K562 (cell line): ENCODE measurements around the gene ZNF438. TPM values are rescaled to one million over a fixed set of nuclear protein-coding genes. Genes with fewer than 3 reads are reported as not detected.

Experiments used
- ATAC-seq: fragments of 200-7000 bp; cut with Tn5 transposase; 3 replicates; pipeline ENCODE4 v1.9.1; 2020; ENCODE audit warnings: moderate library complexity
- Bru-seq: library from RNA; stranded (reverse); fragments of 400-500 nt; gene quantifications from one replicate; lab custom pipeline; 2021; lab: Mats Ljungman, UMichigan
- BruChase-seq, 2 experiments: library from RNA; stranded (reverse); fragments of 400-500 nt; gene quantifications; one replicate each; lab custom pipeline; 2021; lab: Mats Ljungman, UMichigan
- BruUV-seq: library from RNA; stranded (reverse); fragments of 400-500 nt; replicated peaks from 2 replicates; lab custom pipeline; 2021; lab: Mats Ljungman, UMichigan
- CTCF ChIA-PET: fragments of 300-600 bp; formaldehyde crosslinking; extraction: SDS; loops from one replicate; lab custom pipeline; 2021; ENCODE audit warnings: low intra/inter-chr PET ratio; lab: Yijun Ruan, JAX
- POLR2A ChIA-PET: fragments of 300-600, 350-650 bp; sonication (Branson Sonifier 250); formaldehyde crosslinking; extraction: SDS; loops from one replicate; lab custom pipeline; 2021; ENCODE audit warnings: antibody characterized with exemption, inconsistent platforms; lab: Yijun Ruan, JAX
- DNase-seq, 4 experiments: peaks; one replicate each; pipeline versions ENCODE4 v3.0.0 to v3.0.0-alpha.2; 2011 to 2018; ENCODE audit warnings: low spot score in 3 of 4, mixed read lengths in 3 of 4; ENCODE audit errors: extremely low read depth in 1 of 4
- FAIRE-seq: peaks from 2 replicates; lab custom pipeline; 2011; peaks lifted over from hg19 to GRCh38; lab: Jason Lieb, UNC
- H2AFZ ChIP-seq: 2 replicates; pipeline ENCODE4 v1.6.0; 2011; ENCODE audit warnings: low read depth, low read length, control low read depth, inconsistent platforms
- H3K27ac ChIP-seq: fragments of 200-600 bp; 3 replicates; pipeline ENCODE4 v1.8.0; 2011; ENCODE audit warnings: low read depth, mild to moderate bottlenecking, control low read depth, inconsistent platforms, low read length, moderate library complexity, mixed read lengths; ENCODE audit errors: extremely low read depth
- H3K27me3 ChIP-seq, 2 experiments: fragments of 300-600 bp in 1 of 2; 2 replicates in 1 of 2; 3 replicates in 1 of 2; pipeline versions ENCODE4 v1.6.0 to v1.8.0; 2011; ENCODE audit warnings: inconsistent platforms in 2 of 2, low read length in 2 of 2, mild to moderate bottlenecking in 1 of 2, mixed read lengths in 1 of 2, moderate library complexity in 1 of 2; ENCODE audit not compliant: control insufficient read depth in 2 of 2, insufficient read depth in 2 of 2
- H3K36me3 ChIP-seq: fragments of 300-600 bp; 3 replicates; pipeline ENCODE4 v1.8.0; 2011; ENCODE audit warnings: mild to moderate bottlenecking, low read length, inconsistent platforms; ENCODE audit not compliant: control insufficient read depth, insufficient read depth
- H3K4me1 ChIP-seq, 2 experiments: fragments of 200-600 bp in 1 of 2; replicated peaks in 1 of 2; 2 replicates in 1 of 2; 3 replicates in 1 of 2; pipeline versions ENCODE4 v1.5.1 to v1.8.0; 2011; ENCODE audit warnings: inconsistent platforms in 2 of 2, low read length in 2 of 2, mild to moderate bottlenecking in 1 of 2, mixed read lengths in 1 of 2, moderate library complexity in 1 of 2; ENCODE audit not compliant: control insufficient read depth in 2 of 2, insufficient read depth in 2 of 2
- H3K4me2 ChIP-seq: 2 replicates; pipeline ENCODE4 v1.6.1; 2011; ENCODE audit warnings: low read length, control low read depth, inconsistent platforms, mixed read lengths; ENCODE audit not compliant: insufficient read depth
- H3K4me3 ChIP-seq: fragments of 200-600 bp; sonication (generic), shearing (Covaris generic); 2 replicates; pipeline ENCODE4 v1.5.1; 2016; ENCODE audit warnings: control low read depth, inconsistent platforms
- H3K79me2 ChIP-seq: fragments of 200-600 bp; 3 replicates; pipeline ENCODE4 v1.8.0; 2011; ENCODE audit warnings: low read length, inconsistent platforms; ENCODE audit not compliant: control insufficient read depth, insufficient read depth
- H3K9ac ChIP-seq, 2 experiments: 2 replicates each; pipeline versions ENCODE4 v1.6.0 to v1.6.1; 2011; ENCODE audit warnings: low read depth in 2 of 2, low read length in 2 of 2, control low read depth in 1 of 2, inconsistent platforms in 1 of 2, mild to moderate bottlenecking in 1 of 2, mixed read lengths in 1 of 2; ENCODE audit not compliant: insufficient read depth in 1 of 2
- H3K9me1 ChIP-seq: one replicate; pipeline ENCODE4 v1.6.0; 2011; ENCODE audit warnings: inconsistent platforms, mild to moderate bottlenecking, low read length, moderate library complexity; ENCODE audit not compliant: control insufficient read depth, insufficient read depth
- H3K9me3 ChIP-seq: replicated peaks from 2 replicates; pipeline ENCODE4 v1.5.1; 2011; ENCODE audit warnings: low read depth, low read length, inconsistent platforms; ENCODE audit not compliant: control insufficient read depth, insufficient read depth
- H4K20me1 ChIP-seq: replicated peaks from 2 replicates; pipeline ENCODE4 v1.6.1; 2011; ENCODE audit warnings: low read length, inconsistent platforms, mixed read lengths; ENCODE audit not compliant: control insufficient read depth, insufficient read depth
- ARID4B ChIP-seq: sonication (generic); formaldehyde crosslinking; IDR thresholded peaks from 2 replicates; pipeline ENCODE4 v1.8.0; 2022; ENCODE audit warnings: mild to moderate bottlenecking, missing genetic modification reagents
- ASH1L ChIP-seq: fragments of 450-650 bp; IDR thresholded peaks from 2 replicates; pipeline ENCODE4 v1.6.1; 2018; ENCODE audit warnings: borderline replicate concordance, mild to moderate bottlenecking, low read depth; ENCODE audit not compliant: partially characterized antibody
- FOXP4 ChIP-seq: sonication (generic); formaldehyde crosslinking; IDR thresholded peaks from 2 replicates; pipeline ENCODE4 v1.8.0; 2022; ENCODE audit warnings: mild to moderate bottlenecking, missing genetic modification reagents, borderline replicate concordance
- MBD2 ChIP-seq: sonication (generic); IDR thresholded peaks from 2 replicates; pipeline ENCODE4 v1.6.1; 2016; ENCODE audit warnings: low read depth, borderline replicate concordance
- PYGO2 ChIP-seq: fragments of 450-650 bp; IDR thresholded peaks from 2 replicates; pipeline ENCODE4 v1.6.1; 2016; ENCODE audit warnings: mild to moderate bottlenecking, missing genetic modification characterization, moderate library complexity, missing compliant biosample characterization
- SOX6 ChIP-seq: fragments of 450-650 bp; IDR thresholded peaks from 2 replicates; pipeline ENCODE4 v1.6.1; 2014; ENCODE audit warnings: mild to moderate bottlenecking
- TAF1 ChIP-seq: IDR thresholded peaks from 2 replicates; pipeline ENCODE4 v1.6.1; 2011; ENCODE audit warnings: mild to moderate bottlenecking, low read length, moderate library complexity; ENCODE audit not compliant: insufficient read depth, control insufficient read depth, severe bottlenecking; ENCODE audit errors: extremely low read depth
- TCF3 ChIP-seq: sonication (generic); formaldehyde crosslinking; IDR thresholded peaks from 2 replicates; pipeline ENCODE4 v1.4.0; 2020; ENCODE audit warnings: mild to moderate bottlenecking, missing genetic modification reagents
- WGBS: fragments of 100-300 bp; shearing (Covaris generic); methylation state at CpG from one replicate; pipeline ENCODE4 v1.1.6; 2016; ENCODE audit warnings: low coverage, mixed read lengths; ENCODE audit not compliant: insufficient coverage; ENCODE audit errors: missing lambda C conversion rate; 5-methylcytosine and 5-hydroxymethylcytosine counted together
- in situ Hi-C: fragments of 300-500 bp; cut with MboI; formaldehyde crosslinking; loops from 4 replicates; pipeline ENCODE4 v1.15.0; 2018; ENCODE audit warnings: inconsistent platforms, mixed read lengths
- intact Hi-C: fragments of 100-400 bp; cut with micrococcal nuclease; formaldehyde crosslinking; loops from 2 replicates; pipeline ENCODE4 v1.14.2; 2022
- long read RNA-seq, 3 experiments: library from polyadenylated mRNA in 2 of 3; library from RNA in 1 of 3; unstranded in 2 of 3; stranded (forward) in 1 of 3; transcript quantifications; one replicate each; pipeline ENCODE4 v2.0.0, GENCODE V29; 2019 to 2022
- polyA minus RNA-seq, 3 experiments: library from RNA; depleted of rRNA, polyadenylated mRNA; stranded (reverse); fragments of >200 nt; gene quantifications; 2 replicates each; pipeline ENCODE4 v1.2.3, GENCODE V29; 2011
- polyA plus RNA-seq, 8 experiments: library from polyadenylated mRNA; depleted of rRNA in 4 of 8; stranded (reverse) in 5 of 8; unstranded in 3 of 8; fragments of >200 nt; fragmentation: Nextera tagmentation in 2 of 8; fragmentation: Illumina TruSeq in 1 of 8; extraction: Ambion mirVana in 2 of 8; extraction: Trizol in 1 of 8; gene quantifications; 2 replicates each; pipeline versions ENCODE4 v1.2.1 to v1.2.3, GENCODE V29; 2011 to 2014; ENCODE audit warnings: inconsistent platforms in 1 of 8, missing spikeins in 1 of 8
- total RNA-seq, 7 experiments: library from RNA; depleted of rRNA in 6 of 7; stranded (reverse); fragments of >200 nt in 6 of 7; fragmentation: Illumina TruSeq in 2 of 7; extraction: Trizol in 2 of 7; gene quantifications; 2 replicates each; pipeline versions ENCODE4 v1.2.1 to v1.2.3, GENCODE V29; 2011 to 2021; ENCODE audit warnings: low replicate concordance in 1 of 7

Gene ZNF438
- 0.46 and 1.2 TPM in 2 replicates for total RNA-seq (2011; cell fraction: chromatin; rRNA removed; ENCODE audit: low replicate concordance)
- total RNA-seq (2011; cell fraction: nucleolus; rRNA removed): 0.17 and 0.79 TPM in 2 replicates
- 0.61 and 1.0 TPM in 2 replicates for total RNA-seq (2011; cell fraction: nucleoplasm; rRNA removed)
- 0.91 and 1.0 TPM in 2 replicates for total RNA-seq (2014; rRNA removed)
- 1.1 and 1.2 TPM in 2 replicates for total RNA-seq (2014; rRNA removed; fragmentation: Illumina TruSeq; extraction: Trizol)
- 0.98 and 1.3 TPM in 2 replicates for total RNA-seq (2015; rRNA removed; fragmentation: Illumina TruSeq; extraction: Trizol)
- total RNA-seq (2021): 0.91 and 1.2 TPM in 2 replicates
- 0.49 and 0.85 TPM in 2 replicates for polyA plus RNA-seq (2011; rRNA removed)
- 0.28 and 0.51 TPM in 2 replicates for polyA plus RNA-seq (2011; cell fraction: cytosol; rRNA removed)
- polyA plus RNA-seq (2011; cell fraction: nucleus; rRNA removed): 0.48 and 0.82 TPM in 2 replicates
- polyA plus RNA-seq (2012): 0.85 and 1.0 TPM in 2 replicates
- 1.3 and 1.5 TPM in 2 replicates for polyA plus RNA-seq (2014; fragmentation: Illumina TruSeq; extraction: Trizol)
- 1 to 10 TPM in 1 of 2 experiments, under 1 TPM in 1; 0.45 to 1.0 TPM for polyA plus RNA-seq (2014; fragmentation: Nextera tagmentation; extraction: Ambion mirVana)
- polyA plus RNA-seq (2014; rRNA removed): 0.64 and 2.0 TPM in 2 replicates
- polyA minus RNA-seq (2011; rRNA and poly(A)+ RNA removed): 0.98 and 1.1 TPM in 2 replicates
- polyA minus RNA-seq (2011; cell fraction: cytosol; rRNA and poly(A)+ RNA removed): 0.36 and 0.67 TPM in 2 replicates
- polyA minus RNA-seq (2011; cell fraction: nucleus; rRNA and poly(A)+ RNA removed): 0.40 and 0.67 TPM in 2 replicates
- percentile 43 among the genes with signal in this experiment for Bru-seq, nascent RNA
- BruChase-seq, experiment 1, labeled RNA remaining after a 2-hour chase: percentile 46 among the genes with signal in this experiment
- BruChase-seq, experiment 2, labeled RNA remaining after a 6-hour chase: percentile 45 among the genes with signal in this experiment
- long read RNA-seq, experiment 1, partial matches to known transcripts: 1 of 2 reads
- long read RNA-seq, experiment 1, other reads (novel, unspliced or antisense): 1 of 2 reads
- long read RNA-seq, experiment 2, partial matches to known transcripts: 0 of 2 reads
- long read RNA-seq, experiment 2, other reads (novel, unspliced or antisense): 0 of 2 reads
- long read RNA-seq, experiment 3, partial matches to known transcripts: 2 of 4 reads
- long read RNA-seq, experiment 3, other reads (novel, unspliced or antisense): 1 of 4 reads

- H3K79me2 ChIP-seq: no peaks in the 10 kb centered on the region
- H3K27ac ChIP-seq: peak within 1 kb of the TSS; percentile 97
- WGBS: under 1% methylated on average over 30 of the region's 66 CpGs
- H3K9me3 ChIP-seq: no peaks in the 10 kb centered on the region
- H3K4me2 ChIP-seq: peak within 1 kb of the TSS; percentile 95
- POLR2A ChIA-PET: interaction anchor here (0.7 to 1.4 kb wide), 5 partner anchors 12 to 587 kb away, joined by 3 to 8 read pairs (median 3); no protein-coding TSS in a partner anchor
- in situ Hi-C loops: no loop called here
- DNase-seq (peak; percentile 92 to 97 (median 95)), ATAC-seq (peak; percentile 92), FAIRE-seq (peak; percentile 54)
- H3K4me1 ChIP-seq: peaks cover 8 to 18% of the 10 kb centered on the region in 2 experiments; a peak in 4 of 5 replicates
- H3K9ac ChIP-seq: peak within 1 kb of the TSS; percentile 85 to 91
- H3K36me3 ChIP-seq: no peaks in the 10 kb centered on the region
- H3K9me1 ChIP-seq: no peaks in the 10 kb centered on the region
- H3K4me3 ChIP-seq: peak within 1 kb of the TSS; percentile 67
- H4K20me1 ChIP-seq: no peaks in the 10 kb centered on the region
- intact Hi-C loops: no loop called here
- H3K27me3 ChIP-seq: peaks cover 0 to 3% of the 10 kb centered on the region in 2 experiments; a peak in 1 of 5 replicates
- CTCF ChIA-PET: interaction anchor here (0.7 kb wide), 1 partner anchor 776 kb away, joined by 6 read pairs; no protein-coding TSS in a partner anchor
- H2AFZ ChIP-seq: peak within 1 kb of the TSS; percentile 100
- BruUV-seq: no TSS peak
- TF ChIP-seq MBD2: no peak
- no peak for TF ChIP-seq PYGO2 (tag)
- TF ChIP-seq TCF3 (CRISPR knock-in tag): peak; percentile 24; the same call in 1 of the 2 replicates
- TF ChIP-seq ASH1L: no peak
- TF ChIP-seq ARID4B: no peak; the same call in 1 of the 2 replicates
- TF ChIP-seq TAF1: peak; percentile 29
- TF ChIP-seq SOX6: peak; percentile 40; the same call in 1 of the 2 replicates
- 0 out of 2 replicates have a peak, but pooled peaks have one; percentile 25 for TF ChIP-seq FOXP4 (CRISPR knock-in tag)
Observed at GRCh38 chr10:31031558-31032257, at the start of gene ZNF438. TSS of gene ZNF438 (minus strand) at chr10:31031865. CDS start at chr10:30877034, 154,831 bp downstream.
